Measurements from ENCODE around the gene KCNA5. TPM values are rescaled to one million over a fixed set of nuclear protein-coding genes. Genes with fewer than 3 reads are reported as not detected.

KCNA5 gene
- polyA plus RNA-seq, 3 donors, result not detected

GRCh38 chr12:5015711-5016492, 27.8 kb upstream of the KCNA5 start:
- Histone ChIP-seq H3K4me1 (ENCODE audit: control insufficient read depth in 1 of 2, insufficient read depth in 2 of 2, low read length in 2 of 2) (no peaks in the 10 kb centered on the region), H3K4me2 (replicated peaks; ENCODE audit: extremely low read depth, low read length, poor library complexity, severe bottlenecking) (no peak overlapping the region), H3K27ac (ENCODE audit: low read depth in 1 of 2, low read length in 2 of 2) (no peak overlapping the region), H3K9me3 (replicated peaks in 1 of 2; ENCODE audit: control insufficient read depth in 1 of 2, insufficient read depth in 1 of 2, low read length in 2 of 2) (no peaks in the 10 kb centered on the region), H3K36me3 (replicated peaks in 1 of 2; ENCODE audit: control insufficient read depth in 1 of 2, insufficient read depth in 2 of 2, low read length in 2 of 2) (no peaks in the 10 kb centered on the region), H3K9ac (ENCODE audit: insufficient read depth, low read length, poor library complexity, severe bottlenecking) (no peak overlapping the region), H2AFZ (ENCODE audit: insufficient read depth, low read depth, low read length, poor library complexity, severe bottlenecking) (no peak overlapping the region), H4K20me1 (ENCODE audit: insufficient read depth, low read length) (no peaks in the 10 kb centered on the region), H3K4me3 (replicated peaks in 1 of 3; ENCODE audit: low read depth in 2 of 3, low read length in 3 of 3) (no peak overlapping the region), H3K27me3 (ENCODE audit: control insufficient read depth in 2 of 2, insufficient read depth in 2 of 2, low read length in 2 of 2) (no peaks in the 10 kb centered on the region), H3K79me2 (ENCODE audit: insufficient read depth, low read length) (no peaks in the 10 kb centered on the region)
- H3K27ac Mint-ChIP-seq, result no peak overlapping the region
- TF ChIP-seq CTCF (IDR thresholded peaks at IDR 0.05), result no peak
- 96% methylated on average over 5 of the region's 12 CpGs for WGBS (ENCODE audit: insufficient coverage)
- no peaks in the 10 kb centered on the region for H3K36me3 Mint-ChIP-seq
- intact Hi-C loops (cut with micrococcal nuclease), result no loop called here
- H3K27me3 Mint-ChIP-seq (ENCODE audit: low read depth in 3 of 3), result peaks cover 1 to 9% (median 3%) of the 10 kb centered on the region in 3 donors
- H3K4me3 Mint-ChIP-seq, result no peak overlapping the region
- peaks cover 0 to 1% (median 0%) of the 10 kb centered on the region in 7 donors for H3K9me3 Mint-ChIP-seq
- DNase-seq, result no peak
- H3K4me1 Mint-ChIP-seq, result peaks cover 5% of the 10 kb centered on the region

GRCh38 chr12:5016526-5016925, 27.2 kb upstream of the KCNA5 start:
- no peaks in the 10 kb centered on the region for H3K79me2 ChIP-seq (ENCODE audit: insufficient read depth, low read length)
- Mint-ChIP-seq H3K36me3 (no peaks in the 10 kb centered on the region), H3K27ac (no peak overlapping the region), H3K4me3 (no peak overlapping the region), H3K4me1 (peaks cover 5% of the 10 kb centered on the region), H3K27me3 (ENCODE audit: low read depth in 3 of 3) (peaks cover 1 to 9% (median 5%) of the 10 kb centered on the region in 3 donors), H3K9me3 (peaks cover 0 to 1% (median 0%) of the 10 kb centered on the region in 7 donors)
- H3K4me1 ChIP-seq (ENCODE audit: control insufficient read depth in 1 of 2, insufficient read depth in 2 of 2, low read length in 2 of 2), result no peaks in the 10 kb centered on the region
- H3K9me3 ChIP-seq (replicated peaks in 1 of 2; ENCODE audit: control insufficient read depth in 1 of 2, insufficient read depth in 1 of 2, low read length in 2 of 2), result no peaks in the 10 kb centered on the region
- H3K27ac ChIP-seq (ENCODE audit: low read depth in 1 of 2, low read length in 2 of 2), result no peak overlapping the region
- no peak overlapping the region for H3K4me3 ChIP-seq (replicated peaks in 1 of 3; ENCODE audit: low read depth in 2 of 3, low read length in 3 of 3)
- DNase-seq, result no peak
- H2AFZ ChIP-seq (ENCODE audit: insufficient read depth, low read depth, low read length, poor library complexity, severe bottlenecking), result no peak overlapping the region
- no peak overlapping the region for H3K4me2 ChIP-seq (replicated peaks; ENCODE audit: extremely low read depth, low read length, poor library complexity, severe bottlenecking)
- WGBS (ENCODE audit: insufficient coverage), result 98% methylated on average over 5 of the region's 5 CpGs
- H3K36me3 ChIP-seq (replicated peaks in 1 of 2; ENCODE audit: control insufficient read depth in 1 of 2, insufficient read depth in 2 of 2, low read length in 2 of 2), result no peaks in the 10 kb centered on the region
- intact Hi-C loops (cut with micrococcal nuclease), result no loop called here
- no peak overlapping the region for H3K9ac ChIP-seq (ENCODE audit: insufficient read depth, low read length, poor library complexity, severe bottlenecking)
- no peak for TF ChIP-seq CTCF (IDR thresholded peaks at IDR 0.05)
- H4K20me1 ChIP-seq (ENCODE audit: insufficient read depth, low read length), result no peaks in the 10 kb centered on the region
- H3K27me3 ChIP-seq (ENCODE audit: control insufficient read depth in 2 of 2, insufficient read depth in 2 of 2, low read length in 2 of 2), result no peaks in the 10 kb centered on the region

Measured in CD14-positive monocyte (primary cell).